PC-9 (cell line): ENCODE measurements around the gene HTRA3.

ENCODE experiments used
- CTCF ChIP-seq: fragments of 200-600 bp; sonication (generic); conservative IDR thresholded peaks from 2 replicates; pipeline ENCODE4 v1.6.1; 2017; ENCODE audit warnings: mixed run types, antibody characterized with exemption, mild to moderate bottlenecking, moderate library complexity
- EZH2 ChIP-seq: fragments of 200-600 bp; sonication (generic); IDR thresholded peaks from 2 replicates; pipeline ENCODE4 v1.8.0; 2017; ENCODE audit warnings: antibody characterized with exemption, low read depth

- TF ChIP-seq CTCF (no peak), EZH2 (no peak)
These were observed 21.5 kb upstream of the HTRA3 start for GRCh38 chr4:8248091-8248490.
